PC-3 (cell line): Measurements from ENCODE around the gene MAGIX.

ENCODE experiments used
- EZH2 ChIP-seq: fragments of 300-600 bp; sonication (generic); IDR thresholded peaks from one replicate; pipeline ENCODE4 v1.6.1; 2017; ENCODE audit warnings: antibody characterized with exemption, mild to moderate bottlenecking, low read length; ENCODE audit not compliant: unreplicated experiment
- TF ChIP-seq, protein P1 (sequence below): fragments of 300-600 bp; sonication (generic); conservative IDR thresholded peaks from 2 replicates; pipeline ENCODE4 v1.5.1; 2017; ENCODE audit warnings: antibody characterized with exemption, low read depth, mild to moderate bottlenecking, low read length

DNA sequence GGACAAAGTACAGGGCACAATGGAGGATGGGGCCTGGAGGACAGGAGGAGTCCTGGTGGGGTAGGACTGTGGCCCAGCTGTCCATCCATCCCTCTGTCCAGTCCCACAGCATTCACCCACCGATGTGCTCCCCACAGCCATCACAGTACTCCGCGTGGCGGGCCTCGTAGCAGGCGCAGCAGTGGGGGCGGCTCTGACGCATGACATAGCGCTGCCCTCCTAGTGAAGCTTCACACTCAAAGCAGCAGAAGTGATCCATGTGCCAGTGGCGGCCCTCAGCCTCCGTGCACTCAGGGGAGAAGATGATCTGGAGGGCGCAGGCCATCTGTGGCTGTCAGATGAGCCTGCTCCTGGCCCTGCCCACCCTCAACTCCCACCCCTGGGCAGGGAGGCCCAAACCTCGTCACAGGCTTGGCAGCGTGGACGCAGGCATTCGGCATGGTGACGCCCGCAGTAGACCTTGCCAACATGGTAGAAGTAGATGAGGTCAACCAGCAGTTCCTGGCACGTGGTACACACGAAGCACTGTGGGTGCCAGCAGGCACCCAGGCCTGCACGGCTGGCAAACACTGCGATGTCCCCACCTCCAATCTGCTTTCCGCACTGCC, 15.4 kb downstream of the MAGIX start:
- TF ChIP-seq, protein P1, sequence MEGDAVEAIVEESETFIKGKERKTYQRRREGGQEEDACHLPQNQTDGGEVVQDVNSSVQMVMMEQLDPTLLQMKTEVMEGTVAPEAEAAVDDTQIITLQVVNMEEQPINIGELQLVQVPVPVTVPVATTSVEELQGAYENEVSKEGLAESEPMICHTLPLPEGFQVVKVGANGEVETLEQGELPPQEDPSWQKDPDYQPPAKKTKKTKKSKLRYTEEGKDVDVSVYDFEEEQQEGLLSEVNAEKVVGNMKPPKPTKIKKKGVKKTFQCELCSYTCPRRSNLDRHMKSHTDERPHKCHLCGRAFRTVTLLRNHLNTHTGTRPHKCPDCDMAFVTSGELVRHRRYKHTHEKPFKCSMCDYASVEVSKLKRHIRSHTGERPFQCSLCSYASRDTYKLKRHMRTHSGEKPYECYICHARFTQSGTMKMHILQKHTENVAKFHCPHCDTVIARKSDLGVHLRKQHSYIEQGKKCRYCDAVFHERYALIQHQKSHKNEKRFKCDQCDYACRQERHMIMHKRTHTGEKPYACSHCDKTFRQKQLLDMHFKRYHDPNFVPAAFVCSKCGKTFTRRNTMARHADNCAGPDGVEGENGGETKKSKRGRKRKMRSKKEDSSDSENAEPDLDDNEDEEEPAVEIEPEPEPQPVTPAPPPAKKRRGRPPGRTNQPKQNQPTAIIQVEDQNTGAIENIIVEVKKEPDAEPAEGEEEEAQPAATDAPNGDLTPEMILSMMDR = no peak
- no peak for TF ChIP-seq EZH2
